GM21515 (cell line): ENCODE data around the gene CHST6.
"Not testable (repeated sequence)": the region's sequence is repeated elsewhere in the genome, so short reads cannot be mapped to it uniquely, and the experiment has no call there.

Experiments used
- ATAC-seq: cut with Tn5 transposase; IDR thresholded peaks from one replicate; pipeline ENCODE4 v1.9.1; 2021; ENCODE audit not compliant: unreplicated experiment

CHST6 gene

DNA sequence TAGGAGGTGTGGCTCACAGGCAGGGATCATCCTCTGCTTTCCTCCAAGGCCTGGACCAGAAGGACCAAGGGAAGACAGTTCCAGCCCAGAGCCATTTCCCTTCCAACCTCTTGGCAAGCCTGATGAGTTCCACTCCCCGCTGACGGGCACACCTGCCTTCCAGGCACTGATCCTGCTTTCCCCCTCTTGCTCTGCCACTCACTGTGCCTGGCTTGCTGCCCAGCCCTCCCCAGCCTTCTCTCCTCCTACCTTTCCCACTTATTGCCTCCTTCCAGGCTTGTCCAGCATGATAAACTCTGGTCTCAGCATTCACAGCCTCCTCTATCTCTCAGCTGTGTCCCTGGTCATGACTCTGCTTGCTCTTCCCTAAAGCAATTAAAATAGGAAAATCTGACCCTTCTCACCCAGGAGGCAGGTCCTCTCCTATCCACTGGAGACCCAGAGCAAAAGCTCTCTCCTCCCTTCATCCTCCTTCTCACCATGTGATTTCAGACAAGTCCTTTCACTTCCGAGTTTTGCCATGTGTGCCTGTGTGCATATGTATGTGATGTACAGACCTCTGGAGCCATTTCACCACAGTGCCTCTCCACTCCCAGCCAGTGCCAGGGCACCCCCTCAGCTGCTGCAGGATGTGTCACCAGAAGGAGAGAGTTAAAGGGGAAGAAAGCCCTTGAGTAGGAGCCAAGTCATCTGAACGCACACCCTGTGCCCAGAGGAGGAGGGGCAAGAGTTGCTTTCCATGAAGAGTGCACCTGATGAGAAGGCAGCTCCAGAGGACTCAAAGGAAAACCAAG, 17.4 kb downstream of the CHST6 start:
- ATAC-seq = no peak

DNA sequence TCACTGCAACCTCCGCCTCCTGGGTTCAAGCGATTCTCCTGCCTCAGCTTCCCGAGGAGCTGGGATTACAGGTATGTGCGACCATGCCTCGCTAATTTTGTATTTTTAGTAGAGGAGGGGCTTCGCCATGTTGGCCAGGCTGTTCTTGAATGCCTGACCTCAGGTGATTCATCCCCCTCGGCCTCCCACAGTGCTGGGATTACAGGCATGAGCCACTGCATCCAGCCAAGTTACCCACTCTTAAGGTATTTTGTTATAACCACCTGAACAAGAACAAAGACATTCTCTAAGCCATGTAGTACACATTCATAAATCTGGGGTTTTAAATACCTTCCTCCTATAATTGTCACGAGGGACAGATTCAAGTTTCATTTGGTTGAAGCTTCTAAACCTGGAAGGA, 18.4 kb downstream of the CHST6 start:
- no peak for ATAC-seq

DNA sequence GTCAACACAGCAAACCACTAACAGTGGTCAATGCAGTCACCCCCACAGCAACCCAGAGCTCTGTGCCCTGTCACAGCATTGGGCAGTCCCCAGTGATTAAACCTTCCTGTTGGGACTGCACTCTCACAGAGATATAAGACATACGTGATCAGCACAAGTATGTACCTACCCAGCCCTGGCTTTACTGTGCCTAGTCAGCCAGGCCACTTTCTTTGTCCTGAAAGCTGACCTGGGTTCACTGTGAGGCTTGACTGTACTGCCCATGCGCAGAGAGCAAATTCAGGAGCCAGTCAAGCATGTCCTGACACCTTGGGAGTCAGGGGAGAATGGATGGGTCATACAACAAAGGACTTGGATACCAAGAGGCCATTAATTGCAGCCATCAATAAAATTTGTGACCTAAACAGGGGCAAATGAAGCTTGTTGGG, 19.8 kb downstream of the CHST6 start:
- no peak for ATAC-seq

DNA sequence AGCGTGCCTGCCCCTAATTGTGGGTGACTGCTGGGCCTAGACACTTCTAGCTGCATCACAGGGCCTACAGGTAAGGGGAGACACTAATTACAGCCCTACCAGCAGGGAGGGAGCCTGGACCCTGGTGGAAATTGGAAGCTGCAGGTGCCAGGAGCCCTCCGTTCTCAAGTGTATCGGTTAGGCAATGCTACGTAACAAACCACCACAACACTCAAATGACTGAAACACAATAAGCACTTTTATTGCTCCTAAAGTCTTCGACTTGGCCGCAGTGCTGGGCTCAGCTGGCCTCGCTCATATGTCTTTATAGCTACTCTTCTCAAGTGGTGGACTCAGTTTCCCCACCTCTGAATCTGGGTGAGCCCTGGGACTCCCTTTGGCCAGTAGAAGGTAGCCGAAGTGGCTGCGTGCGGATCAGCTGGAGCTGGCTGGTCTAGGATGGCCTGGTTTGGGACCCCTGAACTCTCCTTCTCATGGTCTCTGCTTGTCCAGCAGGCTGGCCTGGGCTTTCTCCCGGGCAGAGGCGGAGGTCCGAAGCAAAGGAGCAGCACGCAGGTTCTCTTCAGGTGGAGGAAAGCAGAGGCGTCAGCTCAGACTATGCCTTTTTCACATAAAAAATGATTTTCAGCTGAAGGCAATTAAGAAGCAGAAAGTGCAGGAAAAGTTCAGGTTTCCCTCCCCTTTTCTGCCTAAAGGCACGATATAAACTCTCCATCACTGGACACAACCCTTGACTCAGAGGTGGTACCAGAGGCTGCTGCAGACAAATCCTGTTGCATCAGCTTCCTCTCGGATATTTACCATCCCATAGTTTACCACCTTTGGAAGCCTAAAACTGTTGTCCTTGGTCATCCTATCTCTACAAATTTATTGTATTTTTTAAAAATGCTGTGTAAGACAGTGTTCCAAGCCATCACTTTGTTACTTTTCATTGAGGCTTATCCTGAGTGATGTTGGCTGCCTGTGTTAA, 22.0 kb downstream of the CHST6 start:
- no peak for ATAC-seq

DNA sequence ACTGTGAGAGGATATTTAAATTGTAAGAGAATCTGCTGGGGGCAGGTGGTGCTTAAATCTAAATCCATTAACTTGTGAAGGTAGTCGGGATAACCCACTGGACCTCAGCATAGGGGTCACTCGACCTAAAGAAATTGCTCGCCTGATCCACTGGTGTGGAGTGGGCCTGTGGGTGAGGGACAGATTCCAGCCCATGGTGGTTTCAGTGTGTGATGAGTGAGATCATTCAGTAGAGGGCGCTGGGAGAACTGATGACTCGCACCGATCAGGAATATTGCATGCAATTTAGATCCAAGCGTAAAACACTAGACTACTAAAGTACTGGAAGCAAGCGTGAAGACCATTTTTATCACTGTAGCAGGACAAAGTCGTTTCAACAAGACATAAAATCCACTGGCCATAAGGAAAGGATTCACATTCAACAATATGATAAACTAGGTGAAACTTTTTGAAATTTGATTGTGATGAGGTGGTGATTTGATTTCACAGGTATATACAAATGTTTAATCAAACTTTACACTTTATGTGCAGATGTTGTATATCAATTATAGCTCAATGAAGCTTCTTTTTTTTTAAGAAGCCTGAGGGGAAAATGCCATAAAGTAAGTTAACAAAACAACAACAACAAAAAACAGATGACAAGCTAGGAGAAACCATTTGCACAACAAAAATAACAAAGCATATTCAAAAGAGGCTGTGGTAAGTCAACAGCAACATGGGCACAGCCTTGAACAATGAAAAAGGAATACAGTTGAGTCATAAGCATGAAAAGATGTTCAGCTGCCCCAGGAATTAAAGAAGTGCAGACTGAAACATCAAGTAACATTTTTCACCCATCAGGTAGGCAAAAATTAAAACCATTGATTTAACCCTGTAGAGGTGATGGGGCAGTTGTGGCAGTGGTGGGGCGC, 23.3 kb downstream of the CHST6 start:
- ATAC-seq = peak; percentile 71

DNA sequence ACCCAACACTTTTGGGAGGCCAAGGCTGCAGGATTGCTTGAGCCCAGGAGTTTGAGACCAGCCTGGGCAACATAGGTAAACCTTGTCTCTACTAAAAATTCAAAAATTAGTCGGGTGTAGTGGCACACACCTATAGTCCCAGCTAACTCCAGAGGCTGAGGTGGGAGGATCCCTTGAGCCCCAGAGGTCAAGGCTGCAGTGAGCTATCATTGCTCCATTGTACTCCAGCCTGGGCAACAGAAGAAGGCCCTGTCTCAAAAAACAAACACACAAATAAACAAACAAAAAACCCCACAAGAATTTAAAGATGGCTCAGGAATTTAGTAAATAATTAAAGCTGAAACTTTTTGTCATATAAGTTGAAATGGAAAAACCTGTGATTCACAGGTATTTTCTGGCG, 28.5 kb downstream of the CHST6 start:
- ATAC-seq = no peak

DNA sequence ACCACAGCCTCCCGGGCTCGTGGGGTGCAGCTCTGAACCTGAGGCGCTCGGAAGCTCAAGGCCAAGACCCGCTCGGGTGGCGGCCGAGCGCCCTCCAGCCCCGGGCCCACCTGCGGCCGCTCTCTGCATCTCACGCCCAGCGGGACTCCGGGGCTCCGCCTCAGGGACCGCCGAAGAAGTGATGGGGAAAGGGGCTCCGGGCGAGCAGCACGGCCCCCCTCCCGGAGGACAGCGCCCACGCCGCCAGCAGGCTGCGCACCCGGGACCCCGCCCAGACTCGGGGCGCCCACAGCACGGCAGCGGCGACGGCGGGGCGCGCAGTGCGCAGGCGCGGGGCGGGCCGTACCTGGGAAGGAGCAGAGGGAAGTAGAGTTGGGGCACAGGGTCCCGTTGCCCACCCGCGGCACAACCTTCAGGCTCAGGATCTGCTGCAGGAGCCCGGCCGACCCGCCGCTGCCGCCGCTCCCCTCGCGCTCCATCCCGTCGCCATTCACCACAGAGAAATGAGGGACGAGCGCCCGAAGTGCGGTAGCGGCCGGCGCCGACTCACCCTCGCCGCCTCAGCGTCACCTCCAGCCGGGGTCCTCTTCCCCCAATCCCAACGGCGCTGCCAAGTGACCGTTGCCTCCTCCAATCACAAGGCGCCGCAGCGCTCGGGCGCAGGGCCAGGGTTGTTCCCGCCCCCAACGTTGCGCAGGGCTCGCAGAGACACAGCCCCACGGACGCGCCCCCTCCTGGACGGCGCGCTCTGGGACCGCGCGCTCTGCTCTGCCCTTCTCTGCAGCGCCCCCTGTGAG, 30.9 kb downstream of the CHST6 start, which contains the start of gene TMEM170A:
TSS of gene TMEM170A (minus strand) at position 568 of the 797 bp plus-strand sequence. CDS start at position 479, 89 bp downstream.
- ATAC-seq = peak; percentile 90

DNA sequence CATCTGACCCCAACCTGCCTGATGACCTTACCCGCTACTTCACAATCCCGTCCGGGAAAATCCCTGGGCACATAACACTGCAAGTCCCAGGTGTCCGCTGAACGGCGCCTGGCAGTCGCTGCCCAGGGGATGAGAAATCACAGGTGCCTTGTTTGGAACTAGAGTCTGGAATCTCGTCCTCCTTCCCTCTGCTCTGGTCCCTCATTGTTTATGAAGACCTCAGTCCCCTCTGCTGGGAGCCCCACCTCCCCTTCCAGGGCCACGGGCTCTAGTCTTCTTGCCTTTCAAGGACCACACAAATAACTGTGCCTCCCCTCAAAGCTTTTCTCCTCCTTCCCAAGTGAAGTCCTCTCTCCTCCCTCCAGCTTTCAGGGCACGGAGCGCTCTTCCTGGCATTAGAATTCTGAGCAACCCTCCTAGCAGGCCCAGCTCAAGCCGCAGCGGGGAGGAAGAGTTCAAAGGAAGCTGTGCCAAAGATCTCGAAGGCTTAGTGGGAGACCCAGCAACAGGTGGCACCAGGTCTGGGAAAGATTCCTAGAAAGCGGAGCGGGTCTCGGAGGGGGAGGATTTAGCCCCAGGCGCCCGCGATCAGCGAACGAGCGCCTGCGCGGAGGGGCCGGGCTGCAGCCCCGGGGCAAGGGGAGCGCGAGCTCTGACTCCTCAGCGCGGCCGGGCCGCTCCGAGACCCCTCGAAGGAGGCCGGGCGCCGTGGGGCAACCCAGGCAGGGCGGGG, 31.7 kb downstream of the CHST6 start:
- peak; percentile 23 for ATAC-seq

DNA sequence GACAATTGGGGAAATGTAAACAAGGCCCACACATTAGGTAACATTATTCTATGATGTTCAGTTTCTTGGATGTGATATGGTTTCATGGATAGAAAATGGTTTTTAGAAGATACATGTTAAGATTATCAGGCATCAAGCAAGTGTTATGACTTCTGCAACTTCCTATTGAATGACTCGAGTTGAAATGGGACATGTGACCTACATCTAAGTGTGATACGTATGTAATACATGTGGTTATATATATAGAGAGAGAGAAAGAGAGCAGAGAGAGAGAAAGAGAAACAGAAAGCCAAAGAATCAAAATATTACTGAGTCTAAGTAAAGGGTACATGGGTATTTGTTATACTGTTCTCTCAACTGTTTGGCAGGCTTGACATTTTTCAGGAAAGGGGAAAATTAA, 32.4 kb downstream of the CHST6 start:
- no peak for ATAC-seq

DNA sequence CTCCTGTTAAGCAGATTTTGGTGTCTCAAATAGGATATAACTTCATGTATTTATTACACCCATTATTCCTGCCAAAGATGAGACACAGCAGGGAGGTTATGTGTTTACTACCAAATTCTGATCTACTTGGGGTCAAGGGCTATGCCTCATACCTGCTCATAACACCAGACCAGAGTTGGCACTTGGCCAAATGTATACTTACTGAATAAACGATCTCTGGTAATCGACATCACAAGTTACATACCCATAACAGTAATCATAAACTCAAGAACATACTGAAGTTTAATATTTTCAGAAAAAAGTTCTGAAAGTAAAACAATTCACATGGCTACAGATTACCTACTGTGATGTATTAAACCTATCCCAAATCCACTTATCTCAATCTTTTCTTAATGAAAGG, 33.7 kb downstream of the CHST6 start:
- ATAC-seq = no peak

DNA sequence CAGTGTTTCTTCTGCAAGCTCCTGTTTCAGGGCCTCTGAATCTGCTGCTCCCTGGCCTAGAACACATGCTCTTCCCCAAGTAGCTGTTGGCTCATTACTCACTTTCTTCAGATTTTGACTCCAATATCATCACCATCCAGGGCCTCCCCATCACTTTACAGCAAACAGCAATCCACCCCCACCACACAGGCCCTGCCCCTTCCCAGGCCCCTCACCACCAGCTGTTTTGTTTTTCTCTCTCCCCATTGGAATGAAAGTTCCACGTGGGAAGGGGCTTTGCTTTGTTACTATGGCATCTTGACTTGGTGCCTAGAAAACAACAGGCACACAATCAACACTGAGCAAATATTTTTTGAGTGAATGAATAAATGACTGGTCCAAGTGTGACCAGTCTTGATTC, 34.8 kb downstream of the CHST6 start:
- no peak for ATAC-seq

DNA sequence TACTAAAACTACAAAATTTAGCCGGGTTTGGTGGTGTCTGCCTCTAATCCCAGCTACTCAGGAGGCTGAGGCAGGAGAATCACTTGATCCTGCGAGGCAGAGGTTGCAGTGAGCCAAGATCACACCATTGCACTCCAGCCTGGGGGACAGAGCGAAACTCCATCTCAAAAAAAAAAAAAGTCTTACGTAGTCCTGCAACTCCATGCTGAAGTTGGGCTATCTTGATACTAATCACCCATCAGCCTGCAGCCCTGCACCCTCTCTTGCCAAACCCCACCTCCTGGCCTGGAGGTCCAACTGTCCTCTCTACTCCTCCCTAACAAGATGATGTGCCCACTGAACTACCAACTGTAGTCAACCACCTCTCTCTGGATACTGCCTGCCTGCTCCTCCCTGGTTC, 35.5 kb downstream of the CHST6 start:
- ATAC-seq = no peak

DNA sequence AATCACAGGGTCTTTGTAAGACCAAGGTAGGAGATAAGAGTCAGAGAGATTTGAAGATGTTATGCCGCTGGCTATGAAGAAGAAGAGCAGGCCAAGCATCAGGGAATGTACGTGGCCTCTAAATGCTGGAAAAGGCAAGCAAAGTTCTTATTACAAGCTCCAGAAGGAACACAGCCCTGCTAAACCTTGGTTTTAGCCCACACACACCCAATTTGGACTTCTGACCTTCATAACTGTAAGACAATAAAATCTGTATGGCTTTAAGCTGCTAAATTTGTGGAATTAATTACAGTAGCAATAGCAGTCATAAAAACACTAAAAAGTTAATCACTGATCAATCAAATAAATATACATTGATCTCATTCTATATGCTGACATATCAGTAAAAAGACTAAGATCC, 36.8 kb downstream of the CHST6 start:
- no peak for ATAC-seq

DNA sequence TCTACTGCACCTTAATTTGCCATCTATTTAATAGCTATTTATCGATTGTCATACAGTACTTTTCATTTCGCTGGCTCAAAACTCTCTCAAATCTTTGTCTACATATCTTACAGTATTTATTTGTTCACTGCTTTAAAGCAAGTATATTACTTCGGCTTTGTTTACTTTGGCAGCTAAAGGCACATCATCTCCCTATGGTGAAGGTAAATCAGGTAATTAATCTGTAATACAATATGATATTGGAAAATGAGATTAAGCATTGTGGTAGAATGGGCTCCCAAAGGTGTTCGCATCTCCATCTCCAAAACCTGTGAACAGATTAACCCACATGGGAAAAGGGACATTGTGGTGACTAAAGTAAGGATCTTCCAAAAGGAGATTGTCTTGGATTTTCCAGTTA, 37.2 kb downstream of the CHST6 start:
- ATAC-seq = no peak

DNA sequence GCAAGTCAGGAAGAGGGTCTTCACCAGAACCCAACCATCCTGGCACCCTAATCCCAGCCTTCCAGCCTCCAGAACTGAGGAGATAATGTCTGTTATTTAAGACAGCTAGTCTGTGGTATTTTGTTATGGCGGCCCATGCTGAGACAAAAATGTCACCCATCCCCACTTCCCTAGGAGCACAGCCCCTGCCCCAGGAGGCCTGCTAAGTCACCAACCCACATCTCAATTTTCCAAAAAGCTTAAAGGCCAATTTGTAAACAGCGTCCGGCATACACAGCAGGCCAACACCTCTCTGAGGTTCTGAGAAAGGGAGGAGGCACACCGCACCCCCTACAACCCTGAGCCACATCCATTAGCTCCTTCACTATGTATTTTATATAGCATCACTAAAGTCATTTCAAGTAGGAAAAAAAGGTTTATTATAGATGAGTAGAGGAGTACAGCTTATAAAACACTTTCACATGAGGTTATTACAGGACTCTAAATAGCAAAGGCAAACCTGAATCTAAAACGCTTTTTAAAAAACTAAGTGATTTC, 37.7 kb downstream of the CHST6 start:
- ATAC-seq = no peak

DNA sequence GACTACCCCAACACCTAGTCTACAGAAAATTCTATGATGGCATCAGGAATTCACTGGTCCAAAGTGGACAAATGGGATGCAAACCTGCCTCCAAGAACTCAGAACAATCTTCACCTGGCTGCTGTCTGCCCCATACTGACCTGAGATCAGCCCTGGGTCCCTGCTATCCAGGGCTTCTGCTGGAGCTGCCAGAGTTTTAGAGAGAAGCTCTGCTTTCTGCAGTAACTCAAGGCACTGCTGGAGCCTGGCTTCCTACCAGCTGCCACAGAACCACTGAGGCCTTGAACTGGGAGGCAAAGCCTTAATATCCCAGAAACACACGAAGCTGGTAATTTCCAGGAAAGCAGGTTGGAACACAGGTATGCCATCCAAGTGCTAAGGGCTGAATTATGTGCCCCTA, 38.3 kb downstream of the CHST6 start:
- ATAC-seq = no peak

DNA sequence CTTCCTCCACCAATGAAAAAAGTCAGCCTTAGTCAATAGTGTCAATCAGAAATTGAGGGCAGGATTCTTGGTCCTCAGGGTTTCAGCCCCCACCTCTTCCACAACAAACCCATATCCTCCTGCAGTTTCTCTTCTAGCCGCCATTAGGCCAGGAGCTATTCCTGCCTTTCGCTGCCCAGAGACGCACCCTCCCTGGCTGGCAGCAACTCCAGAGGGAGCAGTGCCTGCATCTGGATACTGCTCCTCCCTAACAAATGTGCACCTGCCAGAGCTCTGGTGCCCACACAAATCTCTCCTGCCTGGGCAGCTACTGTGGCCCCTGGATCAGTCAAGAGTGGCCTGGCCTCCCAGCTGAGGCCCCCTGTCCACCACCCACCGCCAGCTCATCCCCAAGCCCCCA, 38.8 kb downstream of the CHST6 start:
- ATAC-seq = not testable (repeated sequence)

DNA sequence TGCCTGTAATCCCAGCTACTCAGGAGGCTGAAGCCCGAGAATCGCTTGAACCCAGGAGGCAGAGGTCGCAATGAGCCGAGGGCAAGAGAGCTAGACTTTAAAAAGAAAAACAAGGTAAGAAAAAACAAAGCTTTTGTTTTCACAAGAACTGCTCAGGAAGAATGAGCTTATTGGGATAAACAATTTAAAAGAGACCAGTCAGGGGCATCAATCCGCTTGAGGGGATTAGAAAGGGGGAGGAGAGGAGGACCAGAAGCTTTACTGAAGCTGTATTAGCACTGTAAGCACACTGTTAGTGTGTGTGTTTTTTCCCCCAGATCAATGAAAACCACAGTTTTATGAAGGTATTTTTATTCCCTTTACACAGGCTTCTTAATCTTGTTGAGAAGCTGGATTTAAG, 39.6 kb downstream of the CHST6 start:
- ATAC-seq = no peak
